ENCODE results near the gene ALS2.
"Not testable (repeated sequence)": the region's sequence is repeated elsewhere in the genome, so short reads cannot be mapped to it uniquely, and the experiment has no call there.

The ALS2 gene

DNA sequence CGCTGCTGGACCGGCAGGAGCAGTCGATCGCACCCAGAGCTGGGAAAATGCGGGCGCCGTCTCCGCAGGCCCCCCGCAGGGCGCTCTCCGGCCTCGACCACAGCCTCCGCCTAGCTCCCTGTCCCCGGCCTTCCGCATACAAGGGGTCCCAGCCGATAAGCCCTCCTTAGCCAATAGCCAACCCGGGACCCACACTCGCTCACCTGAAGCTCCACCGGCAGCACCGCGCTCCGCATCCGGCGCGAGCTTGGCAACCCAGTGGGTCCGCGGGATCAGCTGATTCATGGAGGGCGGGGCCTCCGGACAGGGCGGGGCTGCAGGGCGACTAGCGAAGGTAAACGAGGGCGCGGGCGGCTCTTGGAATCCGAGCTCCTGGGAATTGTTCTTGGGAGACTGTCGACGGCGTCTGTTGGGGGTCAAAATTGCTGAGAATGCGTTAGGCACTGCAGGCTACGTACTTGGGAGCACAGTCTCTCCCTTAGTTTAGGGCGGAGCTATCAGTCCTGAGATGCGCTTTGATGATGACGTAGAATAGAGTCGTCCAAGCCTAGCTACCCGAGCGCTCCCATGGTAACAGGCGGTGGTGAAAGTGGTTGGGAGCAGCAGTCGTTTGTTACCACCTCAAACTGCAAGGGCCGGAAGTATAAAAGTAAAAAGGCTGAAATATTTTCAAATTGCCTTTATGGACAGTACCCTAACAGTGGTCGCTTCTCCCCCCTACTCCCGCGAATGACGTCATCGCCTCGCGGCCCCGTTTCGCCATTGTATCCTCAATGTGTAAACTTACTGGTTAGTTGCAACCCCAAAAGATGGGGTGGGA, at the start of gene ALS2:
ALS2 (minus strand) TSS at position 260 of the 820 bp plus-strand sequence. CDS start 12,048 bp downstream, outside the sequence.
- DNase-seq = peak; percentile 95

DNA sequence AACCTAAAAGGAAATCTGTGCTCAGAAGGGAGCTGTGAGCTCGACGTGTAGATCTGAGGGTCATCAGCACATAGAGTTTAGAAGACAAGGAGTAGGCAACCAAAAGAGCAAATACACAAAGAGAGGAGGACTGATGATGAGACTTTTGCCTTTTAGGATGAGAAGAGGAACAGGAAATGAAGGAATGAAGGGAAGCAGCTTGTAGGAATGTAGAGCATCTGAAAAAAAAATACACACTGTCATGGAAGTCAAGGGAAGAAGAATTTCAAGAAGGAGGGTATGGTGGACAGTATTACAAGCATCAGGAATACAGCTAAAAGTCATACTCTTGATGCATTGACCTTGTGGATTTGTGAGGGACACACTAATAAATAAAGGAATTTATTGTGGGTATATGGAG, 47.5 kb upstream of the ALS2 start:
- no peak for DNase-seq

DNA sequence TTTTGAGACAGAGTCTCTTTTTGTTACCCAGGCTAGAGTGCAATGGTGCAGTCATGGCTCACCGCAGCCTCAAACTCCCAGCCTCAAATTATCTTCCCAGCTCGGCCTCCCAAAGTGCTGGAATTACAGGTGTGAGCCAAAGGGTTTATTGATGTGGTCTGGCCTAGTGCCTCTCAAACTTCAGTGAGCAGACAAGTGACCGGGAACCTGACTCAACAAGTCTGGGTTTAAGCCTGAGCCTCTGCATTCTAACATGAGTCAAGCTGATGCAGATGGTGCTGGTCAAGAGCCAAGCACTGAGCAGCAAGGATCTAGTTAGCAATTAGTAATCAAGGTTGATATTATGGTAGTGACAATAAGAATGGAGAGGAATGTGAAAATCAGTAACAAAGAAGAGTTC, 46.9 kb upstream of the ALS2 start:
- DNase-seq = no peak

DNA sequence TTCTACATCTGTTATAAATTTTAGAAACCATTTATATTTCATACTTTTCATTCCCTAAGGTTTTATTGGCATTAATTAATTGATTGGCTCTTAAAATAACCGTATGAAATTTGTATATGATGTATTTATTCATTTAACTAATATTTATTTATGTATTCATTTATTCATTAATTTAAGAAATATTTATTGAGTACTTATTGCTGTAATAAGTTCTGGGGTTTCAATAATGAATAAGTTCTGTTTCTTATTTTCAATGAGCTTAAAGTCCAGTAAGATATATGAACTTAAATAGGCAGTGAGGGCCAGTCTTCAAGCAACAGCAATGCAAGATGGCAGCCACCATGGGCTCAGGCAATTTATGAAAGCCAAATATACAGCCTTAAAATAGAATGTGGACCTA, 43.5 kb upstream of the ALS2 start:
- DNase-seq = no peak

DNA sequence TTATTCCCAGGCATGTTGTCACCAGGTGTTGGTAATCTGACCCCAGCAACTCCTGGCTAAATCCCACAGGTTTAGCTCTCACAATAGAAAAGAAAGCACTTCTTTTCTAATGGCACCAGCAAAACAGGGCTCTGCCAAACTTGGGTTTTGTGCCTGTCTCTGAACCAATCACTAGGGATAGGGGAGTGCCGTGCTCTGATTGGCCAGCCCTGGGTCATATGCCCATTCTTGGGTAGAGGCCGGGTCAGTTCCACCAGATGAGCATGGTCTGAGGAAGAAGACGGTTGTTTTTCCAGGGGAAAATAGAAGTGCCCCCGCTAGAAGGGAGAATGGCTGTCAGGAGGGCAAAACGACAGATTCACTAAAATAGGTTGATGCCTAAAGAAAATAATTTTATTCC, 40.3 kb upstream of the ALS2 start:
- no peak for DNase-seq

DNA sequence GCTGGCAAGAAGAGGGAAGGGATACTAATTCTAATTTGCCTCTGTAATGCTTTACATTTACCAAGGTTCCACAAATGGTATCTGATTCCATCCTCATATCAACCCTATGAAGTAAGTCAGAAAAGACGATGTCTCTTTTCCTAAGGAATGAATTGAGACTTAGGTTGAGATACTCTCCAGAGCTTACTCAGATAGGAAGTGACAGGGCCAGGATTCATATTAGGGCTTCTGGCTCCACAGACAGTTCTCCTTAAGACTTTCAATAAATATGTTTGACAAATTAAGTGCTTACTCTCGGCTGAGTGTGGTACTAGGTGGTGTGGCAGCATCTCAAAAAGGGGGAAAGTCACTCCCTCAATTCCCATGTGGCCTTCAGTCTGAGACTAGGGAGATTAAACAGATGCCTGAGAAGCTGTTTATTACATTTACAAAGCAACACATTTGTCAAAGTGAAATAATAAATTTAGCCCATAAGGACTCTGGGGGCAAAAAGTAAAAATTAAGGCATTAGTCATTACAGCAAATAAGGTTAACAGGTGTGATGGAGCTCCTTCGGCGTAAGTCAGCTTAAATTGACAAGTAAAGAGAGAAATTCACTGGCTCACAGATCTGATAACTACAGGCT, 39.8 kb upstream of the ALS2 start:
- no peak for DNase-seq

DNA sequence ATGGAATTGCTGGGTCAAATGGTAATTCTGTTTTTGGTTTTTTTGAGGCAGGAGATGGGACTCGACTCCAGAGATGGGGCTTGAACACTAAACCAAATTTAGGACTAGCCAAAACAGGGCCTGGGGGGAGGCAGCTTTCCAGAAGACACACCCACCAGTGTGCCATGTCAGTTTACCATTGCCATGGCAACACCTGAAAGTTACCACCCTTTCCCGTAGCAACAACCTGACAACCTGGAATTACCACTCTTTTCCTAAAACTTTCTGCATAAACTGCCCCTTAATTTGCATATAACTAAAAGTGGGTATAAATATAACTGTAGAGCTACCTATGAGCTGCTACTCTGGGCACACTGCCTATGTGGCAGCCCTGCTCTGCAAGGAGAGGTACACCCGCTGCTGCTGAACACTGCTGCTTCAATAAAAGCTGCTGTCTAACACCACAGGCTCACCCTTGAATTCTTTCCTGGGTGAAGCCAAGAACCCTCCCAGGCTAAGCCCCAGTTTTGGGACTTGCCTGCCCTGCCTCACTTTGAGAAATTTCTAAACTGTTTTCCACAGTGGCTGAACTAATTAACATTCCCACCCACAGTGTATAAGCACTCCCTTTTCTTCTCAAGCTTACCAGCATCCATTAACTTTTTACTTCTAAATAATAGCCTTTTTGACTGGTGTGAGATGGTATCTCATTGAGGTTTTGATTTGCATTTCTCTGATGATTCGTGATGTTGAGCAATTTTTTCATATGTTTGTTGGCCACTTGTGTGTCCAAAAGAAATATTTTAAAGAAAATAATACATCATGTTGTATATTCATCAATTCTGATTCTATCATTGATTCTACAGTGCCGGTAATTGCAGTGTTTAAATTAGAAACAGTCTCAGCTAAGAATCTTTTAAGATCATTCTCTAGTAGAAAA, 36.2 kb upstream of the ALS2 start:
- no peak for DNase-seq

DNA sequence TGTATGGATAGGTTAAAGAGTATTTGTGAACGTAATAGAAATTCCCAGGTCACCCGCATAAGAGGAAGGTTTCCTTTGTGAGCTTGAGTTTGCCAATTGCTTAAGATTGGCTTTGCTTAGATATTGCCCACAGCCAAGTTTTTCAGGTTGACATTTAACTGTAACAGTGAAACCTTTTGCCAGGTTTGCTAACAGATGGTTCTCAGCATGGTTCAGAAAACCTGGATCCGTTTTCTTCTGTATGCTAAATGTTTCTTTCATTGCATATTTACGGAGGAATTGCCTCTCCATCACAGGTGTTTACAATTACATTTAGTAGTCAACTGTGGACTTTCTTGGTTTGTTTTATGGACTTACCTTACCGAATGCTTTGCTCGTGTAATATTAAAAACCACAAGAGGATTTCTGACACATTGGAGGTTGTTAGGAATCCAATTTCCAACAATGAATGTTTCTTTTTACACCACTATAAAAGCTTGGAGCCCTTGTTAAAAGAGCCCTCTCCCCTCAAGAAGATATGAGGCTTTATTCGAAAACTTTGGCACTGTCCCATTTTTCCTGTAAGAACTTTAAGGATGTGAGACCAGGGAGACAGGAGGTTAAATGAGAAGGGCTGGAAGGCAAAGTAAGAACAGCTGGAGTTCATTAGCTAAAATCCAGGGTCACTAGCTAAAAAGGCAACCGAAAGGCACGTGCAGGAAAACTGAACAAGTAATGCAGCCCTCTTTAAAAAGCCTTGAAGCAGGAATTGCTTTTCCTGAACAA, 33.4 kb upstream of the ALS2 start:
- DNase-seq = no peak

DNA sequence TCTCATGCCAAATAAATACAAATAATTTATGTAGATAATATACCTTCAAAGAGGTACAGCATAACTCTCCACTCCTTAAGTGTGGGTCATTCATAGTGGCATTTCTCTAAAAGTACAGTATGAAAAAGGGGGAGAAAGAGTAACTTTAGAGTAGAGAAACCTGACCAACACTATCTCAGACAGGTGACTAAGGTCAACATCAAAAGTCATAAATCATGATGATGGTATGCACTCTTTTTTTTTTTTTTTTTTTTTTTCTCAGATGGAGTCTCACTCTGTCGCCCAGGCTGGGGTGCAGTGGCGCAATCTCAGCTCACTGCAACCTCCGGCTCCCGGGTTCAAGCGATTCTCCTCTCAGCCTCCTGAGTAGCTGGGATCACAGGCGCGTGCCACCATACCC, 29.9 kb upstream of the ALS2 start:
- DNase-seq = not testable (repeated sequence)

DNA sequence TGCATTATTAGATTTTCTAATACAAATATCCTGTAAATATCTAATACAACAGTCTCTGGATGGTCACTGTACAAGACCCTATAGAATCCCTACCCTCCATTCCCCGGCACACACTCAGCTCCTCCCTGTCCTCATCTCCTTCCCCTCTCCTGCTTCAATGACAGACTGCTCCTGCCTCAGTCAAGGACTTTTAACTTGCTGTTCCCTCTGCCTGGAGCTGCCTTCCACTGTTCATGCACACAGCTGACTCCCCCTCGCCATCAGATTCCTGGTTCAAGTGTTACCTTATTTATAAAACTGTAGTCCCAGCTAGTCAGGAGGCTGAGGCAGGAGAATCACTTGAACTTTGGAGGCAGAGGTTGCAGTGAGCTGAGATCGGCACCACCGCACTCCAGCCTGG, 28.9 kb upstream of the ALS2 start:
- DNase-seq = no peak

DNA sequence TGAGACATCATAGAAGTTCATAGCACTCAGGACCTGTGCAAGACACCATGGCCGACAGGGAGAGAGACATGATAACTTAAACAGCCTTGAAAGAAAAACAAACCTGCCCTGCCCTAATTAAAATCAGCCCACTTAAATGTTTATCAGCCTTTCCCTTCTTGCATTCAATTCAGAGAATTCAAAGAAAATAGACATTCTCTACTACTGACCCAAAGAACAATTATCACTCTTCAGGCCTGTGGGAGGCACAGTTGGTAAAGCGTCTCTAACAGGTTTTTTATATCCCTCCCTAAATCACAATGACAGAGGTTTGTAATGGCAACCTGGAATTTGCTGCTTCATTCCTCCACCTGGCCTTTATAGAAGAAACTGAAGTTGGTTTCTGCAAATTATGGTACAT, 27.3 kb upstream of the ALS2 start:
- no peak for DNase-seq

DNA sequence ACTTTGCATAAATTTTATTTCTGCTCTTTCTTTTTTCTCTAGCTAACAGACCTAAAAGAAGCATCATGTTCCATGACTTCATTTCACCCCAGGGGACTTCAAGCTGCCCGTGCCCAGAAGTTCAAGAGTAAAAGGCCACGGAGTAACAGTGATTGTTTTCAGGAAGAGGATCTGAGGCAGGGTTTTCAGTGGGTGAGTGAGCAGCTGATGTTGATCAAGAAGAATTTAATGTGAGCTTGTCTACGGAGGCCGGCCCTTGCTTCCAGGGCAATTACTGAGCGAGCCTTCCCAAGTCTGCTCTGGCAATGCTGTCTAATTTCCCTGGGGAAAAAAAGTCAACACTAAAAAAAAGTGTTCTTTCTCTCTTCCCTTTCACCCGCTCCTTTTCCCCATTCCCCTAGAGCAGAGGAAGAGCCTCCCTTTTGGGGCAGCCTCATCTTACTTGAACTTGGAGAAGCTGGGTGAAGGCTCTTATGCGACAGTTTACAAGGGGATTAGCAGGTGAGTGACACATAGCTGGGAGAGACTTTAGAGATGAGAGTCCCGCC, 26.8 kb upstream of the ALS2 start:
- DNase-seq = no peak

DNA sequence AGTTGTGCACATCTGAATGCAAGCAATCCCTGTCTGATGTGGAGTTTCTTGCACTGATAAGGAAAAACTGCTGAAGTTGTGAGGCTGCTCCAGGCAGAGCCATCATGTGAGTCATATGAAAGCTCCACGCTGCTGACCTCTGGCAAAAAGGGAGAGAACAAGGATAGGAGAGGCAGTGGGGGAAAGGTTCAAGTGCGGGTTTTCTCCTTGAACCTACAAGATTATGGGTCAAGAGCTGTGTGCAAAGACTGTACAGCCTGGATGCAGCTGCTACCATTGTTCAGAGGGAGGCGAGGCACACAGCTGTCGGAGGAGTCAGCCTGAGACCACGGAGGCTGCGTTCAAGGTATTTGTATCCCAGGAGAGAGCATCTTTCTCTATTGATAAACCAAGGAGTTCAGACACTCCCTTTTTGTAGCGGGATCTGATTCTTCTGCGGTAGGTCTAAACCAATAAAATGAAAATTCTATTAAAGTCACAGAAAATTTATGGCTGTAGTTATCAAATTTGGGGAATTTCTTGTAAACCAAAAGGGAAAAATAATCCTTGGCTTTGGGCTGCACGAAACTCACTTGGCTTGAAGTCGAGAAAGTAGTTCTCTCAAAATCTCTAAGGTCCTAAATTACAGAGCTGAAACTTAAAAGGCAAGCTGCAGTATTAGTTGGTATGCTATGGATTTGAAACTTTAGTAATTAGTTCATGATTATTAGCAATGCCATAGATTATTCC, 25.9 kb upstream of the ALS2 start, which contains the start of gene CDK15:
CDK15 (plus strand) TSS at position 96 of the 729 bp plus-strand sequence; CDS start at position 224, 128 bp downstream.
- no peak for DNase-seq

DNA sequence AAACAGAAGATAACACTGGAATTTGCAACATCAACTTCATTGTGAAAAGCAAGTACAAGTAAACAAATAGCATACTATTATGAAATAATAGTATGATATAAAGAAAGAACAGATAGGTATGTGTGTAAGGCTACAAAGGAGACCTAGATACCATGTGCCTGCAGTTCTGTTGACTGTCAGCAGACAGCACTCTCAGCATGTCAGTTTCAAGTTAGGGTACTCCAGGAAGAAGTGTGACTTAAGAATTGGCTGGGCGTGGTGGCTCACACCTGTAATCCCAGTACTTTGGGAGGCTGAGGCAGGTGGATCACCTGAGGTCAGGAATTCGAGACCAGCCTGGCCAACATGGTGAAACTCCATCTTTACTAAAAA, 18.2 kb upstream of the ALS2 start:
- DNase-seq = not testable (repeated sequence)

DNA sequence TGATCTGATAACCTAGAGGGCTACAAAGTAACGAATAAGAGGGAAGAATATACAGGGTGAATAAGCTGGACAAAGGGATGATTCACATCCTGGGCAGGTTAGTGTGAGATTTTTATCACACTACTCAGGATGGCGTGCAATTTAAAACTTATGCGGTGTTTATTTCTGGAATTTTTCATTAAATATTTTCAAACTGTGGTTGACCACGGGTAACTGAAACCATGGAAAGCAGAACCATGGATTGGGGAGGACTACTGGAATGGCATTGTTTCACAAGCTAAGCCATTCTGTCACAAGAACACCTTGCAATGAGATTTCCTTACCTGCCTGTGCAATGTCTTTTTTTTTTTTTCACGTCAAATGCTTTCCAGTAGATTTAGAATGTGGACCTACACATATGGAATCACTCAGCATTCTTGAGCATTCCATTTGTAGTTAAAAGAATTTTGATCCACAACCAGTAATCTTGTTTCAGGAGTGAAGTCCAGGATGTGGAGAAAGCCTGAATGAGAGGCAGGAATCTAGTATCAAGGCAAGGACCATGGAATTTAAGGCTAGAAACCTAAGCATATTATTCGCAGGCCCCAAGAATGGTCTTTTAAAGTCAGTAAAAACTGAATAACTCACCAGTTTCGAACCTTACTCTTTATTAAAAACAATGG, 17.6 kb upstream of the ALS2 start:
- DNase-seq = no peak

DNA sequence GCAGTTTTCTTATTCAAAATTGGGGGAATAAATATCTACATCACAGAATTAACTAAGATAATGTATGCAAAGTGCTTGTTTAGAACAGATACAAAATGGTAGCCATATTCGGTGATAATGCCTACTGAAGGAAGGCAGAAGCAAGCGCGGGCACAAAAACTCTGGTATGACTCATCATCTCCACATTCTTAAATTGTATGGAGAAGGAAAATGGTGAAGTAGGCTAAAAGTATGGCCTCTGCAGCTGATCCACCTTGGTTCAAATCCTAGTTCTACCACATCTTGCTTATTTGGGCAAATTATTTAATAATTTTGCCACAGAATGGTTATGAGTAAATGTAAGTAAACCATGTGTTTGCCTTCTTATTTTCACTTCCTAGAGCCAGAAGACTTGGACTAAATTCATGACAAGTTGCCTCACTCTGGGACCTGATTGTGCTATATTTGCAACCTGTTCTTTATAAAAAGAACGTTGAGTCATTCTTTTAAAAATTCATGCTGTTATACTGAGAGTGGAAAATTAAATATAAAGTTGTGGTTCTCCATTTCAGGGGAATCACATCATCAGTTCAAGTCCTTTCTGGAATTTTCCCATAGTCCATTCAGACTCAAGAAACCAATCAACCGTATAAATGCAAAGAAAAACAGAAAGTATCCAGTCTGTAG, 16.6 kb upstream of the ALS2 start:
- DNase-seq = no peak

DNA sequence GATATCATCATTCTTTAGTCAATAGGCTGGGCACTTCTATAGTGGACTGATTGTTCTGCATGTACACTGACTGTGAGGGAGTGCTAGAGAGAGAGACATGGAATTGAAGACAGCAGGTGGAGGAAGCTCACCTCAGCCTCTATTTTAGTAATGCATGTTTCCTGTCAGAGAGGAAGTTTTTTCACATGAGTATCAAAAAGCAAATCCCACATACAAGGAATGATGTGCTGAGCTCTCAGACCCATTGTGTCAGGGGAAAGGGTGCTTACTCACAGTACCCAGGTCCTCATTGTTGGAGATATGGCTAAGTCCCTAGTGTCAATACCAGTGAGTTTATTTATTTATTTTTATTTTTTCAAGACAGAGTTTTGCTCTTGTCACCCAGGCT, 15.7 kb upstream of the ALS2 start:
- no peak for DNase-seq

DNA sequence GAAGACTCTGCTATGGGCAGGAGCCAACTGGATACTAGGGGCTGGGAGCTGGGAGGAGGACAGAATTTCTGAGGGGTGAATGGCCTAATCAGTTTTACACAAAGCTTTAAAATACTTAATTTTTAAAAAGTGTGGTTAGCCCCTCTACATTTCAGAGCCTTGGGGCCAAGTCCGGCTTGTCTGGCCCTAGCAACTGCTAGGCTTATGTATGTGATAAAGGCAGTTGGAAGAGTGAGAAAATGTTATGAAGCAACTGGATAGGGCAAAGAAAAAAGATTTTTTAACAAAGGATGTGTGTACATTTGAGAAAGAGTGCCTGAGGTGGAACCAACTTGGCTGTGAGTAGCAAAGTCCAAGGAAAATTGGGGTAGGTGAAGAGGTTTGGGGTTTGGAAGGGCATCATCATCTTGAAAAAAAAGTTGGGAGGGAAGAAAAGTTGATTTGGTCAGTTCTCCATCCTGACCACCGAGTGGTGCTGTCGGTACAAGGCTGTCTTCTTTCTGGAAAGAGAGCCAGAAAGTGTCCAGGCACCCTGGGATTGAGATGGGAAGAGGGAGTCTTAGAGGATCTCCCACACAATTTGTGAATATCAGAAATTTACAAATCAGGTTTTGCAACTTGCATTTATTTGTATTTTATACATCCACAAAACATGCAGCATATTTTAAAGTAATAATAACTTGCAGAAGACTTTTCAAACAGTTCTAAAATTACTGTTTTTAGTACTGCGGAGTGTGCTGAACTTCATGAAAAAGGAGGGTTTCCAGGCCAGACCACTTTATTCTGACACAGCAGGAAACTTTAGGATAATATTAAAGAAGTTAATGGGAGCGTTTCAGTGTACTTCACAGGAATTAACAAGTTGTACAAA, 15.1 kb upstream of the ALS2 start:
- DNase-seq = no peak

DNA sequence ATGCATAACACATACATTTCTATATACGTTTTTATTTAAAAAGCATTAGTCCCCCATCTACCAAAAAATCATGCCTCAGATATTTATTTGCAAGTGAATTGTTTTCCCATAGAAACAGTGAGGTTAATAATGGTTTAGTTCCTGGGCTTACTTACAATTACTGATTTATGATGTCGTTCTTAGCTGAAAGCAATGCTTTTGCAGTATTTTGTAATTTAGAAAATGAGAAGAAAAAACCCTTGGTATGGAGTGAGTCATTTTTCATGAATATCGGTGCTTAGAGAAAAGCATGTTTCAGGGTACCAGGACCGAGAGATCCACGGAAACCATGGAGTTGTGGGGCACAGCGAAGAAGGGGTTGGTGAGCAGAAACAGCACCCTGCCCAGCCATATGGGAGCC, 13.6 kb upstream of the ALS2 start:
- DNase-seq = no peak

DNA sequence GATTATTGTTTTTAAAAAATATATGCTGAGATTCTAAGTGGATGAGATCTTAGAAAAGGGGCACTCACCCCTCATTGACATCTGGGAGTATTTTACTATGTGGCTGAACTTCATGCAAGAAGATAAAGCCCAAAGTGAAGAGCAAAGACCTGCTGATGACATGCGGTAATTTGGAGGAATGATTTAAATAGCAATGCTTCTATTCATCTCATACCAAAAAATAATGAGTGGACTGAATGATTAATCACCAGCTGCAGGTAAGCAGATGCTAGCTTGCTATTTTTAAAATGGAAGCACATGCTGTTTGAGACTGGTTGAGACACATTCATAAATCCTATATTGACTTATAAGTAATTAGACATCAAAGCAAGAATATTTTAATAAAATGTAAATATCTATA, 12.9 kb upstream of the ALS2 start:
- DNase-seq = no peak
